IMR-90 (cell line): Measurements from ENCODE around the gene ZYG11A. TPM values are rescaled to one million over a fixed set of nuclear protein-coding genes. Genes with fewer than 3 reads are reported as not detected.

Experiments
- ATAC-seq: fragments of 200-7000 bp; cut with Tn5 transposase; 2 replicates; pipeline ENCODE4 v1.9.1; 2020; ENCODE audit warnings: low read depth, mild to moderate bottlenecking, moderate library complexity
- BruUV-seq: library from RNA; stranded (reverse); fragments of 400-500 nt; replicated peaks from 2 replicates; lab custom pipeline; 2021; lab: Mats Ljungman, UMichigan
- CTCF ChIA-PET: fragments of 300-600 bp; formaldehyde crosslinking; extraction: SDS; loops from one replicate; lab custom pipeline; 2021; ENCODE audit warnings: antibody characterized with exemption; lab: Yijun Ruan, JAX
- POLR2A ChIA-PET: fragments of 300-600 bp; sonication (Branson Sonifier 250); formaldehyde crosslinking; loops from one replicate; lab custom pipeline; 2022; ENCODE audit warnings: antibody characterized with exemption; ENCODE audit not compliant: unreplicated experiment; lab: Charles Lee
- DNase-seq: peaks from one replicate; pipeline ENCODE4 v3.0.0; 2013
- H2AFZ ChIP-seq: replicated peaks from 2 replicates; pipeline ENCODE3; 2013; ENCODE audit warnings: low read length, mild to moderate bottlenecking; ENCODE audit not compliant: poor library complexity
- H2AK5ac ChIP-seq: 2 replicates; pipeline ENCODE4 v1.6.1; 2013; ENCODE audit warnings: low read depth, low read length, inconsistent platforms
- H2AK9ac ChIP-seq: replicated peaks from 2 replicates; pipeline ENCODE3; 2013; ENCODE audit warnings: mild to moderate bottlenecking, low read depth, low read length, moderate library complexity; ENCODE audit not compliant: poor library complexity
- H2BK120ac ChIP-seq: 2 replicates; pipeline ENCODE4 v1.6.1; 2013; ENCODE audit warnings: low read depth, low read length, inconsistent platforms
- H2BK15ac ChIP-seq: 3 replicates; pipeline ENCODE4 v1.6.1; 2013; ENCODE audit warnings: low read depth, low read length, inconsistent platforms
- H2BK20ac ChIP-seq: 2 replicates; pipeline ENCODE4 v1.6.1; 2013; ENCODE audit warnings: low read depth, mild to moderate bottlenecking, inconsistent platforms, low read length, moderate library complexity
- H2BK5ac ChIP-seq: 2 replicates; pipeline ENCODE4 v1.6.1; 2013; ENCODE audit warnings: mild to moderate bottlenecking, low read depth, low read length, inconsistent platforms; ENCODE audit not compliant: poor library complexity, severe bottlenecking
- H3K14ac ChIP-seq: replicated peaks from 2 replicates; pipeline ENCODE4 v1.6.1; 2013; ENCODE audit warnings: low read depth, low read length, inconsistent platforms
- H3K18ac ChIP-seq: 2 replicates; pipeline ENCODE4 v1.6.1; 2013; ENCODE audit warnings: low read depth, low read length, control low read depth
- H3K23ac ChIP-seq: 2 replicates; pipeline ENCODE4 v1.6.1; 2013; ENCODE audit warnings: low read depth, low read length, inconsistent platforms
- H3K27ac ChIP-seq: 2 replicates; pipeline ENCODE4 v1.5.1; 2013; ENCODE audit warnings: mild to moderate bottlenecking, control low read depth, low read length; ENCODE audit not compliant: insufficient read depth
- H3K27me3 ChIP-seq: 2 replicates; pipeline ENCODE4 v1.6.1; 2013; ENCODE audit warnings: low read length; ENCODE audit not compliant: control insufficient read depth, insufficient read depth
- H3K36me3 ChIP-seq: 2 replicates; pipeline ENCODE4 v1.6.1; 2013; ENCODE audit warnings: low read length, mixed read lengths; ENCODE audit not compliant: control insufficient read depth, insufficient read depth
- H3K4ac ChIP-seq: 2 replicates; pipeline ENCODE4 v1.6.1; 2013; ENCODE audit warnings: low read depth, low read length, inconsistent platforms
- H3K4me1 ChIP-seq: 2 replicates; pipeline ENCODE4 v1.6.1; 2013; ENCODE audit warnings: low read length, mixed read lengths; ENCODE audit not compliant: control insufficient read depth, insufficient read depth
- H3K4me2 ChIP-seq: 2 replicates; pipeline ENCODE4 v1.6.1; 2013; ENCODE audit warnings: low read depth, mild to moderate bottlenecking, control low read depth, low read length, moderate library complexity
- H3K4me3 ChIP-seq: 2 replicates; pipeline ENCODE4 v1.5.1; 2013; ENCODE audit warnings: low read depth, mild to moderate bottlenecking, control low read depth, low read length, moderate library complexity; ENCODE audit not compliant: insufficient read depth
- H3K56ac ChIP-seq: 2 replicates; pipeline ENCODE4 v1.6.1; 2013; ENCODE audit warnings: low read length, inconsistent platforms; ENCODE audit not compliant: insufficient read depth; ENCODE audit errors: extremely low read depth
- H3K79me1 ChIP-seq, 2 experiments: 2 replicates each; pipeline ENCODE4 v1.6.1; 2013; ENCODE audit warnings: low read length in 2 of 2, inconsistent platforms in 1 of 2, low read depth in 1 of 2
- H3K9ac ChIP-seq: 2 replicates; pipeline ENCODE4 v1.6.1; 2013; ENCODE audit warnings: low read depth, low read length, control low read depth
- H3K9me1 ChIP-seq: 2 replicates; pipeline ENCODE4 v1.6.1; 2013; ENCODE audit warnings: low read length, inconsistent platforms; ENCODE audit not compliant: insufficient read depth
- H3K9me3 ChIP-seq: 2 replicates; pipeline ENCODE4 v1.6.1; 2013; ENCODE audit warnings: low read length; ENCODE audit not compliant: control insufficient read depth, insufficient read depth
- H4K20me1 ChIP-seq: 2 replicates; pipeline ENCODE4 v1.6.1; 2013; ENCODE audit warnings: low read length, inconsistent platforms; ENCODE audit not compliant: insufficient read depth
- H4K5ac ChIP-seq: 2 replicates; pipeline ENCODE4 v1.6.1; 2013; ENCODE audit warnings: mild to moderate bottlenecking, low read depth, low read length, control low read depth
- H4K8ac ChIP-seq, 2 experiments: 2 replicates each; pipeline ENCODE4 v1.6.1; 2013; ENCODE audit warnings: low read depth in 2 of 2, low read length in 2 of 2, control low read depth in 1 of 2, inconsistent platforms in 1 of 2
- H4K91ac ChIP-seq: 2 replicates; pipeline ENCODE4 v1.6.1; 2013; ENCODE audit warnings: low read depth, low read length, inconsistent platforms; ENCODE audit not compliant: insufficient read depth
- FOS ChIP-seq: fragments of 150-350 bp; IDR thresholded peaks from 2 replicates; pipeline ENCODE4 v1.6.1; 2016; ENCODE audit warnings: low read depth, low read length
- MAZ ChIP-seq: IDR thresholded peaks from 2 replicates; pipeline ENCODE4 v1.6.1; 2012; ENCODE audit warnings: low read depth, mild to moderate bottlenecking, low read length, improper control_type of control experiment, moderate library complexity, borderline replicate concordance
- MXI1 ChIP-seq: IDR thresholded peaks from 2 replicates; pipeline ENCODE4 v1.6.1; 2012; ENCODE audit warnings: low read depth, mild to moderate bottlenecking, low read length, moderate library complexity, borderline replicate concordance
- NFE2L2 ChIP-seq: fragments of 150-350 bp; IDR thresholded peaks from 2 replicates; pipeline ENCODE4 v1.6.1; 2016; ENCODE audit warnings: low read depth, mild to moderate bottlenecking, low read length
- POLR2A ChIP-seq: IDR thresholded peaks from 2 replicates; pipeline ENCODE4 v1.6.1; 2012; ENCODE audit warnings: mild to moderate bottlenecking, low read depth, low read length
- RAD21 ChIP-seq: IDR thresholded peaks from 2 replicates; pipeline ENCODE4 v1.6.1; 2012; ENCODE audit warnings: low read length, improper control_type of control experiment
- RCOR1 ChIP-seq: IDR thresholded peaks from 2 replicates; pipeline ENCODE4 v1.6.1; 2012; ENCODE audit warnings: mild to moderate bottlenecking, low read length, improper control_type of control experiment; ENCODE audit not compliant: insufficient replicate concordance
- RFX5 ChIP-seq: IDR thresholded peaks from 2 replicates; pipeline ENCODE4 v1.8.0; 2012; ENCODE audit warnings: low read depth, mild to moderate bottlenecking, low read length, moderate library complexity
- WGBS, 2 experiments: methylation state at CpG; one replicate each; pipeline versions ENCODE4 v1.1.5 to v1.1.7; 2013; ENCODE audit warnings: missing lambda C conversion rate in 2 of 2; ENCODE audit not compliant: insufficient read length in 1 of 2; ENCODE audit errors: extremely low coverage in 2 of 2; 5-methylcytosine and 5-hydroxymethylcytosine counted together
- dilution Hi-C: fragments of 300-500 bp; cut with HindIII; formaldehyde crosslinking; loops from one replicate; pipeline ENCODE4 v1.14.3; 2018; ENCODE audit warnings: low sequenced_read_pairs; ENCODE audit not compliant: unreplicated experiment
- in situ Hi-C: fragments of 300-500 bp; cut with MboI; formaldehyde crosslinking; loops from 3 replicates; pipeline ENCODE4 v1.14.3; 2019; ENCODE audit warnings: low sequenced_read_pairs, inconsistent platforms, mixed read lengths
- intact Hi-C: fragments of 100-400 bp; cut with micrococcal nuclease; formaldehyde crosslinking; loops from 2 replicates; pipeline ENCODE4 v1.10.0; 2022
- polyA plus RNA-seq, 3 experiments: library from polyadenylated mRNA; depleted of rRNA; stranded (reverse); fragments of >200 nt; gene quantifications; 2 replicates each; pipeline ENCODE4 v1.2.3, GENCODE V29; 2012; ENCODE audit warnings: low replicate concordance in 1 of 3
- total RNA-seq: library from RNA; depleted of rRNA; stranded (reverse); fragments of >200 nt; gene quantifications from 2 replicates; pipeline ENCODE4 v1.2.3, GENCODE V29; 2012
- TF ChIP-seq, protein P1 (sequence below): conservative IDR thresholded peaks from 2 replicates; pipeline ENCODE4 v1.5.1; 2012; ENCODE audit warnings: mild to moderate bottlenecking, low read depth, low read length, improper control_type of control experiment
- TF ChIP-seq, protein P2 (sequence below): fragments of 150-350 bp; IDR thresholded peaks from 2 replicates; pipeline ENCODE4 v1.6.1; 2016; ENCODE audit warnings: low read depth, mild to moderate bottlenecking, low read length, moderate library complexity, borderline replicate concordance

Gene ZYG11A
- total and polyA plus RNA-seq, 2 of the 4 experiments (the other 2 are of a cell fraction): 0.63 to 2.0 TPM

DNA sequence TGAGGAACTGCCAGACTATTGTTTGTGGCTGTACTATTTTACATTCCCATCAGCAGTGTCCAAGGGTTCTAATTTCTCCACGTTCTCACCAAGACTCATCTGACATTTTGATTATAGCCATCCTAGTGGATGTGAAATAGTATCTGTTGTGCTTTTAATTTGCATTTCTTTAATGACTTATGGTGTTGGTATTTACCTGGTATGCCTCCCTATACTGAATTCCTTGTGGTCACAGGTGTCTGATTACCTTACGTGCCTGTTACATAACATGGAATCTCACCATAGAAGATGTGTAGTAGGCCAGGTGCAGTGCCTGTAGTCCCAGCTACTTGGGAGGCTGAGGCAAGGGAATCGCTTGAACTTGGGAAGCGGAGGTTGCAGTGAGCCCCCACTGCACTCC, 13.5 kb downstream of the ZYG11A start:
- Histone ChIP-seq H2AK9ac (no peak overlapping the region), H3K36me3 (no peaks in the 10 kb centered on the region), H3K79me1 (peaks cover 0 to 2% of the 10 kb centered on the region in 2 experiments; a peak in 2 of 4 replicates), H3K4me2 (no peak overlapping the region), H3K14ac (no peak overlapping the region), H4K20me1 (no peaks in the 10 kb centered on the region), H2BK120ac (no peak overlapping the region), H4K8ac (no peak overlapping the region), H3K27ac (no peak overlapping the region), H3K4me3 (no peak overlapping the region), H3K56ac (no peak overlapping the region), H2BK20ac (no peak overlapping the region), H3K27me3 (no peaks in the 10 kb centered on the region), H3K9ac (no peak overlapping the region), H4K5ac (no peak overlapping the region), H3K4me1 (no peaks in the 10 kb centered on the region), H3K9me1 (no peaks in the 10 kb centered on the region; the same call in 1 of the 2 replicates), H2BK5ac (no peak overlapping the region), H2AFZ (no peak overlapping the region), H3K9me3 (no peaks in the 10 kb centered on the region), H2BK15ac (no peak overlapping the region), H2AK5ac (no peak overlapping the region), H3K4ac (no peak overlapping the region), H3K18ac (no peak overlapping the region), H4K91ac (no peak overlapping the region), H3K23ac (no peak overlapping the region)
- ChIA-PET CTCF (no interaction called here), POLR2A (no interaction called here)
- TF ChIP-seq, protein P1, sequence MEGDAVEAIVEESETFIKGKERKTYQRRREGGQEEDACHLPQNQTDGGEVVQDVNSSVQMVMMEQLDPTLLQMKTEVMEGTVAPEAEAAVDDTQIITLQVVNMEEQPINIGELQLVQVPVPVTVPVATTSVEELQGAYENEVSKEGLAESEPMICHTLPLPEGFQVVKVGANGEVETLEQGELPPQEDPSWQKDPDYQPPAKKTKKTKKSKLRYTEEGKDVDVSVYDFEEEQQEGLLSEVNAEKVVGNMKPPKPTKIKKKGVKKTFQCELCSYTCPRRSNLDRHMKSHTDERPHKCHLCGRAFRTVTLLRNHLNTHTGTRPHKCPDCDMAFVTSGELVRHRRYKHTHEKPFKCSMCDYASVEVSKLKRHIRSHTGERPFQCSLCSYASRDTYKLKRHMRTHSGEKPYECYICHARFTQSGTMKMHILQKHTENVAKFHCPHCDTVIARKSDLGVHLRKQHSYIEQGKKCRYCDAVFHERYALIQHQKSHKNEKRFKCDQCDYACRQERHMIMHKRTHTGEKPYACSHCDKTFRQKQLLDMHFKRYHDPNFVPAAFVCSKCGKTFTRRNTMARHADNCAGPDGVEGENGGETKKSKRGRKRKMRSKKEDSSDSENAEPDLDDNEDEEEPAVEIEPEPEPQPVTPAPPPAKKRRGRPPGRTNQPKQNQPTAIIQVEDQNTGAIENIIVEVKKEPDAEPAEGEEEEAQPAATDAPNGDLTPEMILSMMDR: no peak
- TF ChIP-seq FOS (no peak), MXI1 (no peak), NFE2L2 (no peak), RAD21 (no peak), RFX5 (no peak), POLR2A (no peak), RCOR1 (no peak), MAZ (no peak)
- TF ChIP-seq, protein P2, sequence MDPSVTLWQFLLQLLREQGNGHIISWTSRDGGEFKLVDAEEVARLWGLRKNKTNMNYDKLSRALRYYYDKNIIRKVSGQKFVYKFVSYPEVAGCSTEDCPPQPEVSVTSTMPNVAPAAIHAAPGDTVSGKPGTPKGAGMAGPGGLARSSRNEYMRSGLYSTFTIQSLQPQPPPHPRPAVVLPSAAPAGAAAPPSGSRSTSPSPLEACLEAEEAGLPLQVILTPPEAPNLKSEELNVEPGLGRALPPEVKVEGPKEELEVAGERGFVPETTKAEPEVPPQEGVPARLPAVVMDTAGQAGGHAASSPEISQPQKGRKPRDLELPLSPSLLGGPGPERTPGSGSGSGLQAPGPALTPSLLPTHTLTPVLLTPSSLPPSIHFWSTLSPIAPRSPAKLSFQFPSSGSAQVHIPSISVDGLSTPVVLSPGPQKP: no peak
- dilution Hi-C loops: no loop called here
- in situ Hi-C loops: no loop called here
- intact Hi-C loops: no loop called here
- no peak for DNase-seq
- no peak for ATAC-seq
- no TSS peak for BruUV-seq
- no CpG with 5 or more reads among the region's 4 CpGs for WGBS, 2 experiments
